A673 (cell line): ENCODE measurements around the gene CAMSAP3. TPM values are rescaled to one million over a fixed set of nuclear protein-coding genes. Genes with fewer than 3 reads are reported as not detected.

Experiments used
- BruUV-seq: library from RNA; stranded (reverse); fragments of 400-500 nt; replicated peaks from 2 replicates; lab custom pipeline; 2021; lab: Mats Ljungman, UMichigan
- CTCF ChIA-PET: fragments of 300-600 bp; sonication (Branson Sonifier 250); formaldehyde crosslinking; loops from one replicate; lab custom pipeline; 2022; ENCODE audit warnings: antibody characterized with exemption; lab: Charles Lee
- POLR2A ChIA-PET: fragments of 300-600 bp; sonication (Branson Sonifier 250); formaldehyde crosslinking; loops from one replicate; lab custom pipeline; 2022; ENCODE audit warnings: antibody characterized with exemption; ENCODE audit not compliant: low non-redundant PET; lab: Charles Lee
- DNase-seq: peaks from one replicate; pipeline ENCODE4 v3.0.0-alpha.2; 2015; ENCODE audit warnings: low spot score
- H3K27ac ChIP-seq: fragments of 200-600 bp; sonication (generic); 2 replicates; pipeline ENCODE4 v1.5.1; 2016; ENCODE audit warnings: mixed run types, low read depth, mild to moderate bottlenecking, mixed read lengths, antibody characterized with exemption, low read length; ENCODE audit not compliant: poor library complexity, severe bottlenecking
- H3K27me3 ChIP-seq: fragments of 200-600 bp; sonication (generic); replicated peaks from 2 replicates; pipeline ENCODE4 v1.6.1; 2017; ENCODE audit warnings: mixed run types, low read depth, mild to moderate bottlenecking, mixed read lengths, antibody characterized with exemption, low read length; ENCODE audit not compliant: insufficient read depth, poor library complexity
- H3K36me3 ChIP-seq: fragments of 200-600 bp; sonication (generic); 2 replicates; pipeline ENCODE4 v1.6.1; 2016; ENCODE audit warnings: mixed run types, mild to moderate bottlenecking, mixed read lengths, antibody characterized with exemption, low read length; ENCODE audit not compliant: insufficient read depth, poor library complexity, severe bottlenecking
- H3K4me1 ChIP-seq: fragments of 200-600 bp; sonication (generic); 2 replicates; pipeline ENCODE4 v1.6.1; 2017; ENCODE audit warnings: mixed run types, mild to moderate bottlenecking, mixed read lengths, antibody characterized with exemption, low read length; ENCODE audit not compliant: insufficient read depth, poor library complexity, severe bottlenecking
- H3K4me3 ChIP-seq: fragments of 200-600 bp; sonication (generic); 2 replicates; pipeline ENCODE4 v1.5.1; 2016; ENCODE audit warnings: low read depth, mixed run types, mild to moderate bottlenecking, mixed read lengths, low read length; ENCODE audit not compliant: poor library complexity, severe bottlenecking
- H3K9me3 ChIP-seq: fragments of 200-600 bp; sonication (generic); 2 replicates; pipeline ENCODE4 v1.6.1; 2016; ENCODE audit warnings: mixed run types, low read depth, mild to moderate bottlenecking, mixed read lengths, antibody characterized with exemption, low read length; ENCODE audit not compliant: poor library complexity, severe bottlenecking
- CTCF ChIP-seq: fragments of 300-800, 200-600 bp; sonication (generic); conservative IDR thresholded peaks from 2 replicates; pipeline ENCODE4 v1.5.1; 2017; ENCODE audit warnings: low read depth, mild to moderate bottlenecking, antibody characterized with exemption, low read length, moderate library complexity, mixed read lengths
- EZH2 ChIP-seq: fragments of 200-600 bp; sonication (generic); IDR thresholded peaks from 2 replicates; pipeline ENCODE4 v1.6.1; 2017; ENCODE audit warnings: borderline replicate concordance, low read depth, mild to moderate bottlenecking, mixed read lengths, antibody characterized with exemption, low read length; ENCODE audit not compliant: poor library complexity, severe bottlenecking
- intact Hi-C: fragments of 100-400 bp; cut with micrococcal nuclease; formaldehyde crosslinking; loops from one replicate; pipeline ENCODE4 v1.10.0; 2022; ENCODE audit not compliant: unreplicated experiment
- total RNA-seq: library from RNA; stranded (reverse); gene quantifications from 2 replicates; pipeline ENCODE4 v1.2.3, GENCODE V29; 2021

The CAMSAP3 gene
- total RNA-seq, 1 experiment from 2014 or later: 1.2 TPM

GRCh38 chr19:7655581-7655980, 59.9 kb downstream of the CAMSAP3 start:
- TF ChIP-seq EZH2 (no peak), CTCF (no peak)
- intact Hi-C loops: no loop called here
- BruUV-seq: no TSS peak
- Histone ChIP-seq H3K9me3 (no peaks in the 10 kb centered on the region), H3K27ac (no peak overlapping the region), H3K27me3 (no peaks in the 10 kb centered on the region), H3K4me1 (no peaks in the 10 kb centered on the region), H3K4me3 (no peak overlapping the region), H3K36me3 (no peaks in the 10 kb centered on the region)
- ChIA-PET POLR2A (no interaction called here), CTCF (interaction anchor here (0.6 kb wide), 1 partner anchor 10 kb away, joined by 4 read pairs; no protein-coding TSS in a partner anchor)
- DNase-seq: no peak

- BruUV-seq: no TSS peak
- Histone ChIP-seq H3K27me3 (no peaks in the 10 kb centered on the region), H3K27ac (no peak overlapping the region), H3K4me1 (no peaks in the 10 kb centered on the region), H3K36me3 (no peaks in the 10 kb centered on the region), H3K9me3 (no peaks in the 10 kb centered on the region), H3K4me3 (no peak overlapping the region)
- POLR2A ChIA-PET: no interaction called here
- intact Hi-C loops: no loop called here
- DNase-seq: no peak
- CTCF ChIA-PET: interaction anchor here (0.6 to 0.7 kb wide), 2 partner anchors 9 to 15 kb away, joined by 3 to 4 read pairs; no protein-coding TSS in a partner anchor
- TF ChIP-seq CTCF (no peak), EZH2 (no peak)
These were observed 61.6 kb downstream of the CAMSAP3 start for GRCh38 chr19:7657131-7657751.

GRCh38 chr19:7658219-7658686, 62.6 kb downstream of the CAMSAP3 start:
- ChIA-PET POLR2A (no interaction called here), CTCF (interaction anchor here (0.6 kb wide), 1 partner anchor 23 kb away, joined by 3 read pairs; the partner anchor contains the start of gene TRAPPC5)
- no peak overlapping the region for H3K4me3 ChIP-seq
- no peaks in the 10 kb centered on the region for H3K4me1 ChIP-seq
- no peak for TF ChIP-seq CTCF
- no peak for TF ChIP-seq EZH2
- H3K27me3 ChIP-seq: no peaks in the 10 kb centered on the region
- H3K36me3 ChIP-seq: no peaks in the 10 kb centered on the region
- BruUV-seq: no TSS peak
- DNase-seq: no peak
- intact Hi-C loops: no loop called here
- no peaks in the 10 kb centered on the region for H3K9me3 ChIP-seq
- H3K27ac ChIP-seq: no peak overlapping the region
